PC-9 (cell line): Measurements from ENCODE around the gene SUSD5. TPM values are rescaled to one million over a fixed set of nuclear protein-coding genes. Genes with fewer than 3 reads are reported as not detected.
A peak's percentile ranks its signal among the peaks of the same experiment; 100 is the strongest.

Source experiments
- Bru-seq: library from RNA; stranded (reverse); fragments of 400-500 nt; gene quantifications from one replicate; lab custom pipeline; 2021; lab: Mats Ljungman, UMichigan
- BruChase-seq, 2 experiments: library from RNA; stranded (reverse); fragments of 400-500 nt; gene quantifications; one replicate each; lab custom pipeline; 2021; lab: Mats Ljungman, UMichigan
- BruUV-seq: library from RNA; stranded (reverse); fragments of 400-500 nt; replicated peaks from 2 replicates; lab custom pipeline; 2021; lab: Mats Ljungman, UMichigan
- CTCF ChIA-PET: fragments of 300-600 bp; sonication (Branson Sonifier 250); formaldehyde crosslinking; loops from one replicate; lab custom pipeline; 2022; ENCODE audit warnings: antibody characterized with exemption; lab: Charles Lee
- POLR2A ChIA-PET: fragments of 300-600 bp; sonication (Branson Sonifier 250); formaldehyde crosslinking; loops from one replicate; lab custom pipeline; 2022; ENCODE audit warnings: antibody characterized with exemption; ENCODE audit not compliant: unreplicated experiment; lab: Charles Lee
- DNase-seq, 2 experiments: peaks; one replicate each; pipeline versions ENCODE4 v3.0.0 to v3.0.0-alpha.2; 2015 to 2022; ENCODE audit warnings: mixed read lengths in 1 of 2
- H2AFZ ChIP-seq: fragments of 200-600 bp; sonication (generic); 2 replicates; pipeline ENCODE4 v1.8.1; 2017; ENCODE audit warnings: antibody characterized with exemption
- H3F3A ChIP-seq: fragments of 200-600 bp; sonication (generic); 2 replicates; pipeline ENCODE4 v1.8.1; 2017; ENCODE audit warnings: antibody characterized with exemption, mild to moderate bottlenecking, low read depth; ENCODE audit not compliant: insufficient read depth
- H3K27ac ChIP-seq: fragments of 200-600 bp; sonication (generic); 2 replicates; pipeline ENCODE4 v1.6.1; 2016; ENCODE audit warnings: mixed run types
- H3K27me3 ChIP-seq: fragments of 200-600 bp; sonication (generic); 2 replicates; pipeline ENCODE4 v1.6.1; 2016; ENCODE audit warnings: low read depth, mixed run types; ENCODE audit not compliant: insufficient read depth
- H3K36me3 ChIP-seq: fragments of 200-600 bp; sonication (generic); 2 replicates; pipeline ENCODE4 v1.6.1; 2016; ENCODE audit warnings: low read depth, mixed run types
- H3K4me1 ChIP-seq: fragments of 200-600 bp; sonication (generic); replicated peaks from 2 replicates; pipeline ENCODE4 v1.6.1; 2016; ENCODE audit warnings: mixed run types; ENCODE audit not compliant: insufficient read depth
- H3K4me2 ChIP-seq: fragments of 200-600 bp; sonication (generic); 2 replicates; pipeline ENCODE4 v1.6.1; 2017; ENCODE audit warnings: mixed run types
- H3K4me3 ChIP-seq: fragments of 200-600 bp; sonication (generic); 2 replicates; pipeline ENCODE4 v1.6.1; 2016; ENCODE audit warnings: mixed run types
- H3K79me2 ChIP-seq: fragments of 200-600 bp; sonication (generic); 2 replicates; pipeline ENCODE4 v1.6.1; 2017; ENCODE audit warnings: low read depth, mixed run types
- H3K9me2 ChIP-seq: fragments of 200-600 bp; sonication (generic); 2 replicates; pipeline ENCODE4 v1.8.1; 2017; ENCODE audit warnings: mild to moderate bottlenecking; ENCODE audit not compliant: insufficient read depth
- H3K9me3 ChIP-seq: fragments of 200-600 bp; sonication (generic); 2 replicates; pipeline ENCODE4 v1.8.1; 2016; ENCODE audit warnings: low read depth; ENCODE audit not compliant: insufficient read depth
- H4K20me1 ChIP-seq: fragments of 200-600 bp; sonication (generic); 2 replicates; pipeline ENCODE4 v1.8.1; 2017; ENCODE audit not compliant: insufficient read depth
- CTCF ChIP-seq: fragments of 200-600 bp; sonication (generic); conservative IDR thresholded peaks from 2 replicates; pipeline ENCODE4 v1.6.1; 2017; ENCODE audit warnings: mixed run types, antibody characterized with exemption, mild to moderate bottlenecking, moderate library complexity
- EZH2 ChIP-seq: fragments of 200-600 bp; sonication (generic); IDR thresholded peaks from 2 replicates; pipeline ENCODE4 v1.8.0; 2017; ENCODE audit warnings: antibody characterized with exemption, low read depth
- intact Hi-C: fragments of 100-400 bp; cut with micrococcal nuclease; formaldehyde crosslinking; loops from one replicate; pipeline ENCODE4 v1.10.0; 2022; ENCODE audit not compliant: unreplicated experiment
- long read RNA-seq: library from polyadenylated mRNA; stranded (forward); transcript quantifications from one replicate; pipeline ENCODE4 v2.0.0, GENCODE V29; 2022
- total RNA-seq: library from RNA; stranded (reverse); gene quantifications from 2 replicates; pipeline ENCODE4 v1.2.3, GENCODE V29; 2021

Gene SUSD5
- total RNA-seq (0.35 and 0.45 TPM in 2 replicates), Bru-seq, nascent RNA (percentile 17 among the genes with signal in this experiment), BruChase-seq, experiment 1, labeled RNA remaining after a 2-hour chase (percentile 9 among the genes with signal in this experiment), BruChase-seq, experiment 2, labeled RNA remaining after a 6-hour chase (percentile 22 among the genes with signal in this experiment)
- long read RNA-seq, full-length matches to known transcripts = 1 of 1 reads
- long read RNA-seq, partial matches to known transcripts = 0 of 1 reads
- long read RNA-seq, other reads (novel, unspliced or antisense) = 0 of 1 reads

GRCh38 chr3:33218446-33219174, at the start of gene SUSD5:
SUSD5 (minus strand) TSS chr3:33218810; CDS start chr3:33218797, 13 bp downstream.
- H3K79me2 ChIP-seq = no peaks in the 10 kb centered on the region
- H3K4me1 ChIP-seq = no peaks in the 10 kb centered on the region
- intact Hi-C loops = no loop called here
- no TSS peak for BruUV-seq
- no peaks in the 10 kb centered on the region for H3F3A ChIP-seq
- no peaks in the 10 kb centered on the region for H3K9me2 ChIP-seq
- H3K36me3 ChIP-seq = no peaks in the 10 kb centered on the region
- H2AFZ ChIP-seq = no peak within 1 kb of the TSS
- POLR2A ChIA-PET = no interaction called here
- peak in 1 of 2 experiments; percentile 34 for DNase-seq
- H3K4me2 ChIP-seq = no peak within 1 kb of the TSS
- H3K27ac ChIP-seq = no peak within 1 kb of the TSS
- H3K27me3 ChIP-seq = no peaks in the 10 kb centered on the region
- CTCF ChIA-PET = no interaction called here
- no peak within 1 kb of the TSS; the same call in 1 of the 2 replicates for H3K4me3 ChIP-seq
- H4K20me1 ChIP-seq = no peaks in the 10 kb centered on the region
- no peaks in the 10 kb centered on the region for H3K9me3 ChIP-seq
- TF ChIP-seq EZH2 = no peak
- TF ChIP-seq CTCF = no peak

- ChIA-PET CTCF (no interaction called here), POLR2A (interaction anchor here (0.6 kb wide), 1 partner anchor 36 kb away, joined by 3 read pairs; no protein-coding TSS in a partner anchor)
- H2AFZ ChIP-seq = no peak overlapping the region
- H3K27me3 ChIP-seq = no peaks in the 10 kb centered on the region
- no TSS peak for BruUV-seq
- no peaks in the 10 kb centered on the region for H3K79me2 ChIP-seq
- H3K4me3 ChIP-seq = no peak overlapping the region
- intact Hi-C loops = no loop called here
- TF ChIP-seq EZH2 = no peak
- no peak for TF ChIP-seq CTCF
- no peak for DNase-seq
- H3K36me3 ChIP-seq = no peaks in the 10 kb centered on the region
- H3K4me1 ChIP-seq = no peaks in the 10 kb centered on the region
- H3K9me2 ChIP-seq = no peaks in the 10 kb centered on the region
- H3K4me2 ChIP-seq = no peak overlapping the region
- no peaks in the 10 kb centered on the region for H3K9me3 ChIP-seq
- no peak overlapping the region for H3K27ac ChIP-seq
- H3F3A ChIP-seq = no peaks in the 10 kb centered on the region
- no peaks in the 10 kb centered on the region for H4K20me1 ChIP-seq
Observed at GRCh38 chr3:33260104-33260503, 41.5 kb upstream of the SUSD5 start.

GRCh38 chr3:33256249-33256648, 37.6 kb upstream of the SUSD5 start:
- no TSS peak for BruUV-seq
- Histone ChIP-seq H3K9me2 (no peaks in the 10 kb centered on the region), H3K36me3 (no peaks in the 10 kb centered on the region), H3K79me2 (no peaks in the 10 kb centered on the region), H3K27ac (no peak overlapping the region), H3F3A (no peaks in the 10 kb centered on the region), H2AFZ (no peak overlapping the region), H3K9me3 (no peaks in the 10 kb centered on the region), H3K4me3 (no peak overlapping the region), H3K27me3 (no peaks in the 10 kb centered on the region), H3K4me1 (no peaks in the 10 kb centered on the region), H4K20me1 (no peaks in the 10 kb centered on the region), H3K4me2 (no peak overlapping the region)
- DNase-seq = no peak
- ChIA-PET POLR2A (interaction anchor here (0.6 kb wide), 1 partner anchor 17 kb away, joined by 3 read pairs; no protein-coding TSS in a partner anchor), CTCF (no interaction called here)
- no peak for TF ChIP-seq CTCF
- no peak for TF ChIP-seq EZH2
- intact Hi-C loops = no loop called here
